NCI-H526 treated with DMSO at 0.1 percent for 48 hours (cell line): Measurements from ENCODE around the gene MROH7.

Source experiments
- DNase-seq: peaks from one replicate; lab custom pipeline; 2025; lab: John Stamatoyannopoulos, UW

MROH7 gene

GRCh38 chr1:54640863-54641836 is at the start of gene MROH7:
TSS of gene MROH7 (plus strand) at chr1:54641786. CDS start at chr1:54652927, 11,141 bp downstream.
- no peak for DNase-seq

- DNase-seq = no peak
Observed at GRCh38 chr1:54593571-54594160, 47.9 kb upstream of the MROH7 start.

- DNase-seq = no peak
Observed at GRCh38 chr1:54594463-54594862, 47.1 kb upstream of the MROH7 start.

GRCh38 chr1:54595956-54596498 is 45.6 kb upstream of the MROH7 start:
- DNase-seq = no peak

DNA sequence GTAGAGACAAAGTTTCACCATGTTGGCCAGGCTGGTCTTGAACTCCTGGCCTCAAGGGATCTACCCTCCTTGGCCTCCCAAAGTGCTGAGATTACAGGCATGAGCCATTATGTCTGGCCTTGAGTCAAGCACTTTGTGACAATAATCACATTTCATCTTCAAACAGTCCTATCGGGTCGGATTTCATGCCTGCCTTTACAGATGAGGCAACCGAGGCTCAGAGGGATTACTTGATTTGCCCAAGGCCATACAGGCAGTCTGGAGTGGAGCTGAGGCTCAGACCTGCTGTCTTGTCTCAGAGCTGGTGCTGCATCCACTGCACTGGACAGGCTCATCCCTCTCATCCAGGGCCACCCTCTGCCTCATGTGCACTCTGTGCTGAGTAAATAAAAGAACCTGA is 44.8 kb upstream of the MROH7 start:
- DNase-seq = no peak

GRCh38 chr1:54597455-54598030 is 44.0 kb upstream of the MROH7 start:
- no peak for DNase-seq

- no peak for DNase-seq
Observed at GRCh38 chr1:54599211-54599823, 42.3 kb upstream of the MROH7 start.

DNA sequence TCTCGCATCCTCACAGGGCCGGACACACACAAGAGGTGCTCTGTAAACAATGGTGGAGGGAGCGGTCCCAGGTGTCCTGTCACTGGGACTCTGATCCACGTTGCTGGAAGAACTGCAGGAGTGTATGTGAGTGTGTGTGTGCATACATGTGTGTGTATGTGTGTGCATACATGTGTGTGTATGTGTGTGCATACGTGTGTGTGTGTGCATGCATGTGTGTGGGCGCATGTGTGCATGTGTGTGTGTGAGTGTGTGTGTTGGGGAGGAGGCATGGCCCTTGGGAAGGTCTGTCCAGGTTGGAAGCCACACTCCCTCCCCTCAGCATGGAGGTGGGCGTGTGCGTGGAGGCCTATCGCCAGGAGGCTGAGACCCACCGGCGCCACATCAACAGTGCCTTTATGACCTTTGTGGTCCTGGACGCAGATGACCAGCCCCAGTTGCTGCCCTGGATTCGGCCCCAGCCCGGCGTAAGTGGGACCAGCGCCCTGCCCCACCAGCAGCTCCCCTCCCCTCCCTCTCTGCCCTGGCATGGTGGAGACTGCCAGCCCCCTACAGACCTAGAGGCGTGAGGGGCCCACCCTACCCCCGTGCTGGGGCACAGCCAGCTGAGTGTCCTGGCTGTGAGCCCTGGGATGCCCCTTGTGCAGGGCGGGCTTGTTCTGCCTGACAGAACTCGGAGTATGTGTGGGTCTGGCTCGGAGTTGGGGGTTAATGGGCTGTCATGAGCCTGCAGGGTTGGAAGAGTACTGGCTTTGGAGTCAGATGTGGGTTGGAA is 40.5 kb upstream of the MROH7 start:
- DNase-seq = no peak

DNA sequence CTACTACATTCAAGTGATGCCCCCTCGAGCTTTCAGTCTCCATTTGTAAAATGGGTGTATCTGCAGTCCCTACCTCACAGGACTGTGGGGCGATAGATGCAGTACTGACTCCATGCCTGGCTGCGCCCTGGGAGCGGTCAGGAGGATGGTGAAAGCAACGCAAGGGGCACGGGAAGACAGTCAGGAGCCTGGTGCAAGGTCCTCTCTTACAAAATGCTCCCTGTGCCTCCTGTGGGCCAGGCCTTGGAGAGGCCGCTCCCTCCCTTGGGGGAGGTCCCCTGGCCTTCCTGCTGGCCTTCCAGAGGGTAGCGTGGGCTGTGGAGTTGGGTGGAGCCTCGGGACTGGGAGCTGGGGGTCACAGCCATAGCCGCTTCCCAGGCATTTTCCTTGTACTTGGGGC is 39.9 kb upstream of the MROH7 start:
- DNase-seq = no peak

DNA sequence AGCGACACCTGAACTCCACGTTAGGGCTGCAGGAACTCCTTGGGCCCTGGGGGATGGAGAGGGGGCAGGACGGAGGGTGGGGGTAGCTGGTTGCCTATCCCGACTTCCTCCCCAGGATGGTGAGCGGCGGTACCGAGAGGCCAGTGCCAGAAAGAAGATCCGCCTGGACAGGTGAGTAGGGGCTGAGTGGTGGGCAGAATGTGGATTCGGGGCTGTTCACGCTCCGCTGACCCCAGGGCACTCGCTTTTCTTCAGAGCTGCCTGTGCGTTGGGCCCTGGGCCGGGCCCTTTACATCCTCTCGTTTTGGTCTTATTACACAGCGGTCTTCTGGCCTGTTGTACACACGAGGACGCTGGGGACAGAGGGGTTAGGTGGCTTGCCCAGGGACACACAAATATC is 39.0 kb upstream of the MROH7 start:
- DNase-seq = no peak

DNA sequence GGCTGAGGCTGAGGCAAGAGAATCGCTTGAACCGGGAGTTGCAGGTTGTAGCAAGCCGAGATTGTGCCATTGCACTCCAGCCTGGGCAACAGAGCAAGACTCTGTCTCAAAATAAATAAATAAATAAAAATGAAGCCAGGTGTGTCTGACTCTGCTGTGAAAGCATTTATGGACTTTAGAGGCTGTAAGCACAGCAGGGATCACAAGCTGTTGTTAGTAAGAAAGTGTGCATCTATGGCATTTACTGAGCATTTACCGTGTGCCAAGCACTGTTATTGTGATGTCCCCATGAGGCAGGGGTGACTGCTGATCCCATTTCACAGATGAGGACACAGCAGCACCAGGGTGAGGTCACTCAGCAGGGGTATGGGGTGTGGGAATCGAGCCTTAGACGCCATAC is 38.3 kb upstream of the MROH7 start:
- no peak for DNase-seq

DNA sequence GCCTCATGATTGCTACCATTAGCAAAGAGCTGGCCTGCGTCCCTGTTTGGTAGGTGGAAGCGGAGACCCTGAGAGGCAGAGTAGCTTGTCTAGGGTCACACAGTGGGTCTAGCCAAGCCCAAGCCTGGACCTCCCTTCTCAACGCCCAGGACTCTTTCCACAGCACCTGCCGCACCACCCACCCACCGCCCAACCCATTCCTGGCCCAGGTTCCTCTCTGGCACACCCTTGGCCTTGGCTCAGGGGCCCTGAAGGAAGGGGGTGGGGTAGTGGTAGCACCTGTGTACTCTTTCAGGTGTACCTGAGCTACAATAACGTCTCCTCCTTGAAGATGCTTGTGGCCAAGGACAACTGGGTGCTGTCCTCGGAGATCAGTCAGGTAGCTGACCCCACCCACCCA is 37.5 kb upstream of the MROH7 start:
- no peak for DNase-seq

- DNase-seq = no peak
Observed at GRCh38 chr1:54604572-54605370, 36.8 kb upstream of the MROH7 start.

GRCh38 chr1:54606096-54606989 is 35.2 kb upstream of the MROH7 start:
- peak; percentile 94 for DNase-seq

DNA sequence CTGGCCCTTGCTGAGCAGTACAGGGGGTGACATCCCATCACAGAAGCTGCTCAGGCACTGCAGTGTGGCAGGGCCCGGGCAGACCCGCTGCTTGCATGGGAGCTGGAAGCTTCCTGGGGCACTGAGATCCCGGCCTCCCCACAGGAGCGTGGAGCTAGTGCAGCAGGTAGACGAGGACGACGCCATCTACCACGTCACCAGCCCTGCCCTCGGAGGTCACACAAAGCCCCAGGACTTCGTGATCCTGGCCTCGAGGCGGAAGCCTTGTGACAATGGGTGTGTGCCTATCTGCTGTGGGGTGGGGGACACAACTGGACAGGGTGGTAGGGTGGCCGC is 34.6 kb upstream of the MROH7 start:
- no peak for DNase-seq

DNA sequence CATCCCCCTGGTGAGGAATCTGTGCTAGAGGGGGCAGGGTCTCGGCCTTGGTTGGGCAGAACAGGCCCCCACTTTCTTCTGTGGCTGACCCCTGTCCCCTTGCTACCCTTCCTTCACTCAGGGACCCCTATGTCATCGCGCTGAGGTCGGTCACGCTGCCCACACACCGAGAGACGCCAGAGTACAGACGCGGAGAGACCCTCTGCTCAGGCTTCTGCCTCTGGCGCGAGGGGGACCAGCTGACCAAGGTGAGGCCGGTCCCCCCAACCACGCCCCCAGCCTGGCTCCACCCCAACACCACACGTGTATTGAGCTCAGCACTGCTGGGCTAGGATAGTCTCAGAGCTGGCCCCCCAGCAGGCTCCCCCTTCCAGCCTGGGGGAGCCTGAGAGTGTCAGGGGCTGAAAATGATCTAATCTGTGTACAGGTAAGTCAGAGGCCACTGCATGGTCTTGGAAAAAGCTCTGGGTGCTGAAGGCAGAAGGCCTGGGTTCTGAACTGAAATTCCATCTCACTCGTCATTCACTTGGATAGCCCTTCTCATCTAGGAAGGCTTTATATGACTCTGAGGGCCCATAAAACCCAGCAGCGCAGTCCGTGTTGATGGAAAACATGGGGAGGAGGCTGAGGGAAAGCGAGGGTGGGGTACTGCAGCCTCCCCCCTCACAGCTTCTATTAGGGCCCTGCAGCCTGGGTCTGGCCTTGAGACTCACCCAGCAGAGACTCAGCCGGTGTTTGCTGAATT is 33.6 kb upstream of the MROH7 start:
- DNase-seq = no peak

DNA sequence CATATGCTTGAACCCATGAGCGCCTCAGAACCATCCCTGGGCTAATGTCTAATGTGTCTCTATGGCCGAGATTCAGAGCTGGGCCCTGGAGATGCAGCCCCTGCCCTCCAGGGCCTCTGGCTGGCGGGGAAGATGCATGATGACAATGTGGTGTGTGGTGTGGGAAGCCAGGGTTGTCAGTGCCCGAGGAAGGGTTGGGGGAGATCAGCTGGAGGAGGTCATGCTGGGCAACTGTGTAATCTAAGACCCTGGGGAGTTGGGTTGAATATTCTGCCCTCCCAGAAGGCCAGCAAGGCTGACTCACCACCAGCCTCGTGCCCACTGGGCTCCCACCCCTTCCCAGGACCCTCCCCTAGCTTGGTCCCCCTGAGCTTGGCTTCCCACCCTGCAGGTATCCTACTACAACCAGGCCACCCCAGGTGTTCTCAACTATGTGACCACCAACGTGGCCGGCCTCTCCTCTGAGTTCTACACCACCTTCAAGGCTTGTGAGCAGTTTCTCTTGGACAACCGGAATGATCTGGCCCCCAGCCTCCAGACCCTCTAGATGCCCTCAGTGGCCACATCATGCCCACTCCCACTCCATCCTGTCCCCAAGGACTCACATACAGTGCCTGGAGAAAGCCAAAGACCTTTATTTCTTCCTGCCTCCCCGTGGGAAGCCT is 32.9 kb upstream of the MROH7 start:
- DNase-seq = no peak

DNA sequence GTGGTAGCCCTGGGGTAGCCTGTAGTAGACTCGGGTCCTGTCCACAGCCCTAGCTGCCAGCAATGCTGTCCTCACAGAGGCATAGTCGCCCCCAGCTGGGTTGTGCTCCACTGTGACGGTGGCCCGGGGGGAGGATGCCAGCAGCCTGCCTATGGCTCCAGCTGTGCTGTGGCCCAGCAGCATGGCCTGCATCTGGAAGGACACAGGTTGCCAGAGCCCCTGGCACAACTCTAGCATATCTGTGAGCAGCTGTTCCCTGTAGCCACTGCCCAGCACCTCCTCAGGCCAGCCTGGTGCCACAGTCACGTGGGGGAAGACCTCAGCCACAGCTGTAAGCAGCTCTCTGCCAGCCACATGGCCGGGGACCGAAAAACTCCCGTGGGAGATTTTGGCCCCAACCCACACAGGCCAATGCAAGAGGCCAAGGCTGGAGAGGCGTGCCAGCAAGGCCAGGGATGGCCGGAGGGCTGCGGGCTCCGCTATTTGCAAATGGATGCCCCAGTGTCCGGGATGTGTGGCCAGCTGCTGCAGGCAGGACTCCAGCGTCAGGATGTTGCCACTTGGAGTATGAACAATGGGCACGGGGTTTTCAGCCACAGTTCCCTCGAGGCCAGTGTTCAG is 32.2 kb upstream of the MROH7 start:
- no peak for DNase-seq
